Spleen (tissue), 7 donors: Measurements from ENCODE around the gene CUEDC1.

Experiments used
- POLR2A ChIP-seq, 3 donors: fragments of 450-650 bp; IDR thresholded peaks; one replicate each; pipeline ENCODE4 v1.5.1; 2017; ENCODE audit warnings: antibody characterized with exemption in 3 of 3, mild to moderate bottlenecking in 1 of 3
- POLR2AphosphoS5 ChIP-seq, 3 donors: sonication (generic); formaldehyde crosslinking; IDR thresholded peaks; one replicate each; pipeline ENCODE4 v1.5.1; 2017; ENCODE audit warnings: antibody characterized with exemption in 3 of 3
- TF ChIP-seq, protein P1 (sequence below), 11 experiments: fragments of 200-600 bp in 7 of 11; fragments of 450-650 bp in 4 of 11; sonication (generic) in 4 of 11; IDR thresholded peaks in 8 of 11; conservative IDR thresholded peaks in 3 of 11; 1 replicate in 7 of 11; 2 replicates in 4 of 11; pipeline versions ENCODE4 v1.4.0 to v1.8.0; 2016 to 2021; ENCODE audit warnings: antibody characterized with exemption in 11 of 11, inconsistent platforms in 4 of 11, mild to moderate bottlenecking in 1 of 11
- donor health status: DM: no; HTN: no; CAD: no; lungs with moderate emphysema.
- donor health status: DM: no; HTN: no; CAD: no.
- donor health status: DM: no; HTN: no; CAD: no.

DNA sequence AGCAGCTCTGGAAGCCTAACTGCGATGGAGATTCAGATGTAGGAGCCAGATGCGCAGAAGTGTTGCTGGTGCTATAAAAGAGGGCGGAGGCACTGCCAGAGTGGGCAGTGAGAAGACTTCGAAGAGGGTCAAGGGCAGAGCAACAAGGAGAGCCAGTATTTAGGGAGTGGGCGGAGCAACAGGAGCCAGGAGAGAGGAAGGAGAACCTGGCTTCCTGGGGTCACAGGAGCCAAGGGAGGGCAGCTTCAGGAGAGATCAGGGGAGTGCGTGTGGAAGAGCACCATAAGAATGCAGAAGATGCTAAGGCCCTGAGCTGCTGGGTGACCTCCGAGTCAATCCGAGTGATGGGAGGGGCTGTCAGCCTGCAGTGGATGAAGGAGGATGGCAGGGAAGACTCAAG, 90.9 kb downstream of the CUEDC1 start:
- TF ChIP-seq, protein P1, sequence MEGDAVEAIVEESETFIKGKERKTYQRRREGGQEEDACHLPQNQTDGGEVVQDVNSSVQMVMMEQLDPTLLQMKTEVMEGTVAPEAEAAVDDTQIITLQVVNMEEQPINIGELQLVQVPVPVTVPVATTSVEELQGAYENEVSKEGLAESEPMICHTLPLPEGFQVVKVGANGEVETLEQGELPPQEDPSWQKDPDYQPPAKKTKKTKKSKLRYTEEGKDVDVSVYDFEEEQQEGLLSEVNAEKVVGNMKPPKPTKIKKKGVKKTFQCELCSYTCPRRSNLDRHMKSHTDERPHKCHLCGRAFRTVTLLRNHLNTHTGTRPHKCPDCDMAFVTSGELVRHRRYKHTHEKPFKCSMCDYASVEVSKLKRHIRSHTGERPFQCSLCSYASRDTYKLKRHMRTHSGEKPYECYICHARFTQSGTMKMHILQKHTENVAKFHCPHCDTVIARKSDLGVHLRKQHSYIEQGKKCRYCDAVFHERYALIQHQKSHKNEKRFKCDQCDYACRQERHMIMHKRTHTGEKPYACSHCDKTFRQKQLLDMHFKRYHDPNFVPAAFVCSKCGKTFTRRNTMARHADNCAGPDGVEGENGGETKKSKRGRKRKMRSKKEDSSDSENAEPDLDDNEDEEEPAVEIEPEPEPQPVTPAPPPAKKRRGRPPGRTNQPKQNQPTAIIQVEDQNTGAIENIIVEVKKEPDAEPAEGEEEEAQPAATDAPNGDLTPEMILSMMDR (IDR thresholded peaks at IDR 0.05 in 8 of 11, conservative IDR thresholded peaks at IDR 0.05 in 3 of 11) = no peak
- TF ChIP-seq POLR2AphosphoS5 (IDR thresholded peaks at IDR 0.05) (no peak), POLR2A (IDR thresholded peaks at IDR 0.05) (no peak)
